Measurements from ENCODE around the gene ANKRD13D.

Gene ANKRD13D

DNA sequence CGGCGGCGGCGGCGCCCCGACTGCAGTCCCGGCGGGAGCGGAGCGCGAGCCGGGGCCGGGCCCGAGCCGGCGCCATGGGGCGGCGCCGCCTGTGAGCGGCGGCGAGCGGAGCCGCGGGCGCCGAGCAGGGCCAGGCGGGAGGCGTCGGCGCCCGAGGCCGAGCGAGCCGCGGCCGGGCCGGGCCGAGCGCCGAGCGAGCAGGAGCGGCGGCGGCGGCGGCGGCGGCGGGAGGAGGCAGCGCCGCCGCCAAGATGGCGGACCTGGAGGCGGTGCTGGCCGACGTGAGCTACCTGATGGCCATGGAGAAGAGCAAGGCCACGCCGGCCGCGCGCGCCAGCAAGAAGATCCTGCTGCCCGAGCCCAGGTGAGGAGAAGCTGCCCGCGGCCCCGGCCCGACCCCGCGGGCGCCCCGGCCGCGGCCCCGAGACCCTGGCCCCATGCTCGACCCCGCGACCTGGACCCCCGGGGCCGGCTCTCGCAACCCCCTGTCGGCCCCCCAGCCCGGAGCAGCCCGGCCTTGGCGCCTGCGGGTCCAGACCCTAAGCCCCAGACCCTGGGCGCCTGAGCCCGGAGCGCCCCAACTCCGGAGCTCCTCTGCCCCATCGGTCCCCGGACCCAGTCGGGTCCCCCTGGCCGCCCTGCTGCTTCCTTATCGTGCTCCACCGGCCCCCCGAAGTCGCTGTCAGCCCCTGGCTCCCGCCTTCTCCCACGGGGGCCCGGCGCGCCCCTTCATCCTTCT is 22.5 kb upstream of the ANKRD13D start, which contains the start of gene GRK2:
GRK2 (plus strand) TSS at position 25 of the 739 bp plus-strand sequence; CDS start at position 252, 227 bp downstream.
- TF ChIP-seq CTCF (IDR thresholded peaks at IDR 0.05; ENCODE audit: low read depth, low read length, missing control alignments): no peak
- no peak for DNase-seq (ENCODE audit: low read depth)
- peak within 1 kb of the TSS; percentile 89 for H3K4me3 ChIP-seq (ENCODE audit: low read depth, low read length)

GRCh38 chr11:67267188-67268080 is 21.7 kb upstream of the ANKRD13D start:
- TF ChIP-seq CTCF (IDR thresholded peaks at IDR 0.05; ENCODE audit: low read depth, low read length, missing control alignments): no peak
- no peak for DNase-seq (ENCODE audit: low read depth)
- H3K4me3 ChIP-seq (ENCODE audit: low read depth, low read length): peak overlapping the region; percentile 89

DNA sequence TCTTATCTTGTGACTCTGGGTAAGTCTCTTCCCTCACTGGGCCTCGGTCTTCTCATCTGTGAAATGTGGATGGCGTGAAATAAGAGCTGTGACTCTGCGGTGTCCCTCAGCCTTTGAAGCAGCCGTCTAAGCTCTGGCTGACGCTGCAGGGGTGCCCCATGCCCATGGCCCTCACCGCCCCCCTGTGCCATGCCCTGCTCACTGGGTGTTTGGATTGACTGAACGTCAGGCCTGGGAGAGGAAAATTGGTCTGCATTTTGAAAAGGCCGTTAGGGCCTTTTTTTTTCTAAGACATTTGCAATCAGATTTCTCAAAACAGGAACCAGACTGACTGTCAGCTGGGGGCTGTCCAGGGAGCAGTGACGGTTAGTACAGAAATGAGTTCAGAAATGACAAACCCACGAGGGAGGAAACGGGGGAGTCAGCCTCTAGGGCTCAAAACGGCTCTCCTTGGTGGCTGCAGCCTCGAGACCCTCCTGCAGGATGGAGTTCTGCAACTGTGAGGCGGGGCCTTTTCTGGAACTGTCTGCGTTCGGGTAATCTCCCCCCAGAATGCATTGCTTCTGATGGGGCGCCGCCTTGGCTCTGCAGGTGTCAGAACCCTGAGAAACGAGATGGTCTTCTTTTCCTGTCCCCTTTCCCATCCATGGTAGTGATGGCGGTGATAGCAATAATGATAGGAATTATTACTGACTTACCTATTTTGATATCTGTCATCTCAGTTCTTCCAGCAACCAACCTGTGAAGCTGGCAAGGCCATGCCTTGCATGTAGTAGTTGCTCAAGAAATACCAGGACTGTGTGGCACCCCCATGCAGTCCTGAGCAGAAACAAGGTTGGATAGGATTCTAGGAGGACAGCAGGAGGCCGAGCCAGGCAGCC is 20.8 kb upstream of the ANKRD13D start:
- no peak for TF ChIP-seq CTCF (IDR thresholded peaks at IDR 0.05; ENCODE audit: low read depth, low read length, missing control alignments)
- peak overlapping the region; percentile 89 for H3K4me3 ChIP-seq (ENCODE audit: low read depth, low read length)
- peak; percentile 89 for DNase-seq (ENCODE audit: low read depth)

DNA sequence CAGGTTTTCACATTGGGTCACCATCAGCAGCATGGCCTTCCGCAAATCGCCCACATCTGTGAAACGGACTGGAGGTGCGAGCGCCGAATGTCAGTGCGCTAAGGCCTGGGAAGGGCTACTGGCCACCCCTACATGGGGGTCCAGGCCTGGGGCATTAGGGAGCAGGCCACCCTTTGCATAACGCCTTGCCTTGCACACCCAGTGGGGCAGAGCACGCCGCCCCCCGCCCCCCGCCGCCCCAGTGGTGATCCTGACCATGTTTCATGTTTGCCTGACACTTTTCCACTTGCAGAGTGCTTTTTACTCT is 20.2 kb upstream of the ANKRD13D start:
- DNase-seq (ENCODE audit: low read depth): no peak
- peak overlapping the region; percentile 89 for H3K4me3 ChIP-seq (ENCODE audit: low read depth, low read length)
- no peak for TF ChIP-seq CTCF (IDR thresholded peaks at IDR 0.05; ENCODE audit: low read depth, low read length, missing control alignments)

DNA sequence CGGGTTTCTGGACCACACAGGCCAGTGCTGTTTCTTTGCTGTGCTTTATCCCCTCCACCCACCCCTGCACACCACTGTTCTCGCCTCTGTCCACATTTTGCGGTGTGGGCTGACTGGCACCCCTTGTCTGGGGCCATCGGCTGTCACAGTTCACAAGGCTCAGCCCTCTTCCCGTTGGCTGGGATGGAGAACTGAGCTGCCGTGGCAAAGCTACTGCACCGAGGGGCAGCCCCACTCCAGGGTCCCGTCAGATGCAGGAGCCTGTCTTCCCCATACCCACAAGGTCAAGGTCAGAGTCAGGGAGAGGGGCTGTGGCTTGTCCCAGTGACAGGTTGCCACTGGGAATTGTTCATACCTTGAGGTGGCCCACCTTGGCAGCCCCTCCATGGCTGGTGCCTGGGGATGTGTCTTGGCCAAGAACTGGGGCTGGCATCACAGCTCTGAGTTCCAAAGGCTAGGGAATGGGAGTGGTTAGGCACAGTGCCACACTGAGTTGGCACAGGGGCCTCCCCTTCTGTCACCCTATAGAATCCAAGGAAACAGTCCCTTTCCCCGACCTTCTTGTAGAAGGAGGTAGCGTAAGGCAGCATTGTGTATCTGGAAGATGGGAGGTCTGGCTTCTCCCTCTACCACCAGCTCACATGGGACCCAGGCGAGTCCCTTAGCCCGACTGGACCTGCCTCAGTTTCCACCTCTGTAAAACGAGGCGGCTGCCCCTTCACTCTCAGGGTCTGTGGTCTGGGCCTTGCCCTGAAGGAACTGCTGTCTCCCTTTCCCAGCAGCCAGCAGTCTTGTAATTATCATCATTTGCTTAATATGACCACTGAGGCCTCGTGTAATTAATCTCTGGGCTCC is 19.5 kb upstream of the ANKRD13D start:
- no peak for DNase-seq (ENCODE audit: low read depth)
- TF ChIP-seq CTCF (IDR thresholded peaks at IDR 0.05; ENCODE audit: low read depth, low read length, missing control alignments): no peak
- peak overlapping the region; percentile 89 for H3K4me3 ChIP-seq (ENCODE audit: low read depth, low read length)
